Midbrain (tissue), 1 donor: ENCODE data around the gene FGF11.

Experiments
- DNase-seq: peaks from one replicate; lab custom pipeline; 2025; lab: John Stamatoyannopoulos, UW

The FGF11 gene

DNA sequence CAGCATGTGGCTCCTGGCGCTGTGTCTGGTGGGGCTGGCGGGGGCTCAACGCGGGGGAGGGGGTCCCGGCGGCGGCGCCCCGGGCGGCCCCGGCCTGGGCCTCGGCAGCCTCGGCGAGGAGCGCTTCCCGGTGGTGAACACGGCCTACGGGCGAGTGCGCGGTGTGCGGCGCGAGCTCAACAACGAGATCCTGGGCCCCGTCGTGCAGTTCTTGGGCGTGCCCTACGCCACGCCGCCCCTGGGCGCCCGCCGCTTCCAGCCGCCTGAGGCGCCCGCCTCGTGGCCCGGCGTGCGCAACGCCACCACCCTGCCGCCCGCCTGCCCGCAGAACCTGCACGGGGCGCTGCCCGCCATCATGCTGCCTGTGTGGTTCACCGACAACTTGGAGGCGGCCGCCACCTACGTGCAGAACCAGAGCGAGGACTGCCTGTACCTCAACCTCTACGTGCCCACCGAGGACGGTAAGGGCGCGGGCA lies 31.0 kb upstream of the FGF11 start:
- DNase-seq: no peak

DNA sequence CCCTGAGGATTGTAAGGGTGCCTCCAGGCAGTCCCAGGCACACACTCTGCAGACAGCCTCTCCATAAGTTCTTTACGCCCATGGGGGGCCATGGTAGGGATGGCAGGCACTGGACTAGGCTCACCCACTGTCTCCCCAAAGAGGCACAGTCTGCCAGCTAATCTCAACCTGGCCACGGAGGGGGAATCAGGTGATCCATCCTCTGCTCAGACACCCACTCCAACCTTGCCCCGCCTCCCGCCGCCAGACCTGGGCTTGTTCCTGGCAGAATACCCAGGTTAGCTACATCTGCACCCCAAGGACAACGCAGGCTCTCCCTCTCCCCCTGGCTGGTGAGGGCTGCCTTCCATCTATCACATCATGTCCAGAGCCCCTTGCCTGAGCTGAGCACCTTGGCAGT lies 30.4 kb upstream of the FGF11 start:
- no peak for DNase-seq

- DNase-seq: no peak
Observed at GRCh38 chr17:7409716-7410115, 29.6 kb upstream of the FGF11 start.

GRCh38 chr17:7410634-7411426 lies 28.5 kb upstream of the FGF11 start:
- DNase-seq: no peak

DNA sequence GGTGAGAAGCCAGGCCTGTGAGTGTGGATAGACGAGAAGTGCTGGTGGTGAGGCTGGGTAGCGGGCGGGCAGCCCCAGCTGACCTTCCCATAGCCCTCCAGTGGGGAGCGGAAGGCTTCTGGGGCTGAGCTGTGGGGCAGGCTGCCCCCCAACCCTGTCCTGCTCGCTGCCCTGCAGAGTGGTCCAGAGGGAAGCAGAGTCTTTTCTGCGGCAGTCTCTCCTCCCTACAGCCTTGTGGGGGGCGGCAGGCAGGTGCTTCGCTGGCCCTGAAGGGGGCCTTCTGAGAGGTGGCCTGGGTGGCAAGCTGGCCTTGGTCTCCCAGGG lies 27.9 kb upstream of the FGF11 start:
- no peak for DNase-seq

- no peak for DNase-seq
Observed at GRCh38 chr17:7413346-7413985, 25.8 kb upstream of the FGF11 start.

GRCh38 chr17:7414837-7415236 lies 24.5 kb upstream of the FGF11 start:
- no peak for DNase-seq

GRCh38 chr17:7415784-7416183 lies 23.5 kb upstream of the FGF11 start:
- DNase-seq: no peak

DNA sequence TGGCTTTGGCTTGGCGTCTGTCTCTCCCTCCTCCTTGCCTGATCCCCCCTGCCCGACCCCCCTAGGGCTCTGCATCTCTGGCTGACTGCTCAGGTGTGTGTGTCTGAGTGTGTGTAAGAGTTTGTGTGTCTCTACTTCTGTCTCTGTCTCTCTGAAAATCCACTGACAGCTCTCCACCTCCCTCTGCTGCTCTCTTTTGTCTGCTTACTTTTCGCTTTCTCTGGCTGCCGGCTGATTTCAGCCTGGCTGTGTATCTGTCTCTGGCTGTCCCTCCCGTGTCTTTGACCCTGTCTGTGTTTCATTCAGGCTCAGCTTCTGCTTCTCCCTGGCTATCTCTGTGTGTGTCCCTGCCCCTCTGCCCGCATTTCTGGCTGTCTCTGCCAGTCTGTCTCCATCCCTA lies 23.0 kb upstream of the FGF11 start:
- DNase-seq: no peak

GRCh38 chr17:7417056-7417655 lies 22.2 kb upstream of the FGF11 start:
- no peak for DNase-seq

DNA sequence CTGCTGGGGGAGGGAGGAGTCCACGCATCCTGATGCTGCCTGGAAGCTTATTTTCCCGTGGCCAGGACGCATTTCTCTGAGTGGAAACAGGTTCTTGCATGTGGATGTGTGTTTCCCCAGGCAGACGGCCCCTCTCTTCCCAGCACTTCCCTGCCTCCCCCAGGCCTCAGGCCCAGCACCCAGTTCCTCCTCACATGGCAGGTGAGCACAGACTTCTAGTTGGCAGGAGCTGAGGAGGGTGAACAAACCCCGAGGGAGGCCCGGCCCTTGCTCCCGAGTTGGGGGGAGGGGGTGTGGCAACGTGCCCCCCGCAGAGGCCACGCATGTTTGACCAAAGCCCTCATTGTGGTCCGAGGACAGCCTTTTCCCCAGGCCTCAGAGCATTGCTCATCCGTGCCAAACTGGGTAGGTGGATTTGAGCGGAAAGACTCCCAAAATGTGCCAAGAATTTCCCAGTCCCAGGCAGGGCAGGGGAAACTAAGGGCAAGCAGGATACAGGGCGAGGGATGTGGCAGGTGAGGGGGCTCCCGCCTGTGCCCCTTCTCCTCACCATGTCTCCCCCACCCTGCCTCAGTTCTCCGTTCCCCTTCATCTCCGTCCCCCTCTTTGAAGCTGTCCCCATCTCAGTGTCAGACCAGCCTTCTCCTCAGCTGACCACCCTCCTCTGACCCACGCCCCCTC lies 20.7 kb upstream of the FGF11 start:
- no peak for DNase-seq

GRCh38 chr17:7419819-7420610 lies 19.3 kb upstream of the FGF11 start, which contains the start of gene SPEM1:
Gene SPEM1, plus strand, starts transcription at chr17:7420324. Its CDS starts 61 bp downstream, at chr17:7420385.
- DNase-seq: no peak

- no peak for DNase-seq
Observed at GRCh38 chr17:7421186-7421585, 18.1 kb upstream of the FGF11 start.

DNA sequence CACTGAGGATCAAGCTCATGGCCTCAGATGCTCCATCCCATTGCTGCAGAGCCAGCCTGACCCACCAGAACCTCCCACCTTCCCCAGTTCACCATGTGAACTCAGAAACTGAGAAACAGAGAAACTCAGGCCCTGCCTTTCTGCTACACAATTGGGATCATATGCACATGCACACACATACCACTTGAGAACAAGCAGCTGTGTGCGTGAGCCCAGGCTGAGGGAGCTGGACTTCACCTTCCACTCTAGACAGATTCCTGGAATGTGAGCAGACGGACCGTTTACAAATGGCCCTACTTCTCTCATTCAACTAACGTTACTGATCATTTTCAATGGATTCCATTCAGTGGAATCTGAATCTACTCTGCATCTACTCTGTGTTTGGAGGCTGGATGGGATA lies 15.6 kb upstream of the FGF11 start:
- no peak for DNase-seq

GRCh38 chr17:7425316-7425715 lies 14.0 kb upstream of the FGF11 start, which contains the start of gene SPEM2:
Gene SPEM2, plus strand, starts transcription at chr17:7425616. Its CDS starts 73 bp downstream, at chr17:7425689.
- DNase-seq: no peak

DNA sequence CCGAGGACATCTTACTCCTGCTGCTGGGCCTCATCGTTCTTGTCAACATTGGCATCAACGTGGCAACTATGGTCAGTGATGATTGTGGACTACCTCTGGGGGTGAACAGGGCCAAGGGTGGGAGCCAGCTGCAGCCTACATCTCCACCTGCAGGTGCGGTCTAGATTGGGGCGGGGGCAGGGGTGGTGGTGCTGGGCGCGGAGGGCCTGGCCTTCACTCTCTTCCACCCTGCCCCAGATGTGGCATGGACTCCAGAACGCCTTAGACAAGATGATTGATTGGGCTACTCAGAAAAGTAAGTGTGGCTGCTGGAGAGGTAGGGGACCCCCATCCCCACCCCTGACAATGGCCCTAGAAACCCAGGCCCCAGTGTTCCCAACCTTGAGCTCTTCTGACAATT lies 13.6 kb upstream of the FGF11 start:
- DNase-seq: no peak

DNA sequence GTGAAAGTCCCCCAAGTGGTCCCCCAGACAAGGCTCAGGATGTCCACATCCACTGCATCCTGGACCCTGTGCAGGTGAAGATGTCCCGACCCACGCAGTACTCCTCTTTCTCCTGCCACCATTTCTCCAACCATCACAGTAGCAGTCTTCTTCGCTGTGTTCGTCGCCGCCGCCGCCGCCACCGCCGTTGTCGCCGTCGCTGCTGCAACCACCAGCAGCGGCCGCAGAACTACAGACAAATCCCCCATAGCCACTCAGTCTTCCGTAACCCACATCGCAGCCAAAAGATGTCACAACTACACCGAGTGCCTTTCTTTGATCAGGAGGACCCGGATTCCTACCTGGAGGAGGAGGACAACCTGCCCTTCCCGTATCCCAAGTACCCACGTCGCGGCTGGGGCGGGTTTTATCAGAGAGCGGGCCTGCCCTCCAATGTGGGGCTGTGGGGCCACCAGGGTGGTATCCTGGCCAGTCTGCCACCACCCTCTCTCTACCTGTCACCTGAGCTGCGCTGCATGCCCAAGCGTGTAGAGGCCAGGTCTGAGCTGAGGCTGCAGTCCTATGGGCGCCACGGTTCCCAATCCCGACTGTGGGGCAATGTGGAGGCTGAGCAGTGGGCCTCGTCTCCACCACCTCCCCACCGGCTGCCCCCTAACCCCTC lies 13.0 kb upstream of the FGF11 start:
- no peak for DNase-seq

DNA sequence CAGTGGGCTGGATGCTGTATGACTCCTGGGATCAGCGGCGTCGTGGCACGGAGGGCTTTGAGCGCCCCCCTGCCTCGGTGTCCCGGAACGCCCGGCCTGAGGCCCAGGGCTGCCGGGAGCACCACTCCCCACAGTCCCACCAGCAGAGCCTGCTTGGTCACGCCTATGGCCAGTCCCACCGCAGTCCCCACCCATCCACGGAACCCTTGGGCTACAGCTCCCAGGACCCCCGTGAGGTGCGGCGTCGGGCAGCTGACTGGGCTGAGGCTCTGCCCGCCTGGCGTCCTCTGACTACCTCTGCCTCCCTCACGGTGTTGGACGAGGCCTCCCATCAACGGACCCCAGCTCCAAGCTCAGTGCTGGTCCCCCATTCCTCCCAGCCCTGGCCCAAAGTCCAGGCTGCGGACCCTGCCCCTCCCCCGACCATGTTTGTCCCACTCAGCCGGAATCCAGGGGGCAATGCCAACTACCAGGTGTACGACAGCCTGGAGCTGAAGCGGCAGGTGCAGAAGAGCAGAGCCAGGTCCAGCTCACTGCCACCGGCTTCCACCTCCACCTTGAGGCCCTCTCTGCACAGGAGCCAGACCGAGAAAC lies 12.3 kb upstream of the FGF11 start:
- no peak for DNase-seq

DNA sequence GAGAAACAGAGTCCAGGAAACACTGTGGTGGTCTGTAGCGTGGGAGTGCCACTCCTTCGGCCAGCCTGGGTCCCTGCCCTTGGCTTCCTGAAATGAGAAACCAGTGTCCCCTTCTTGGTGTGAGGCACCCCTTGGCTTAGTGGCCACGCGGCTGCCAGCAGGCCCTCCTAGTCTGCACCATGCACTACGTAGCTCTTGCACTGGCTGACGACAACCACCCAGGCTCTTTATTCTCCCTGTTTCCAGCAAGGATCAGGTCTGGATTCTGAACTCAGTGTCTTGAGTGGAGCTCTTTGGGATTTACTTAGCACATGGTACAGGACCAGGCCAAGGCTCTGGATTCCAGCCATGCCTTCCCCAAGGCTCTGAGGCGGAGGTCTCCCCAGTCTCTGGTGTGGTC lies 11.8 kb upstream of the FGF11 start:
- DNase-seq: no peak

DNA sequence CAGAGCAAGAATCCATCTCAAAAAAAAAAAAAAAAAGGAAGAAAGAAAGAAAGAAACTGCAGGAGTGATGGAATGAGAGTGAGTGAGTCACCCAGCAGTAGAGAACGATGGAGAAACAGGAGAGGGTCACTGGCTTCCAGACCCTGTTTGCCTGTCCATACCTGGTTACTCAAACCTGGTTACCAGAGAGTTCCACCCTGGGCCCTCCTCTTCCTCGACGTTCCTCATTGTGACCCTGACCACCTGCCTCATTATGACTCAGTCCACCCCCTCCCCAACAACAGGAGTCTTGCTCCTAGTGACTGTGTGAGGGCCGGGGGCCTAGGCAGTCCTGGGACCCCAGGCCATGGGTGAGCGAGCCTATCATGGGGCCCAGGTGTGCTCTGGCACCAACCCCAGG lies 10.8 kb upstream of the FGF11 start, which contains the start of gene SPEM3:
Gene SPEM3 (plus strand): TSS at position 301 of the 400 bp plus-strand sequence. CDS start 46 bp downstream, at position 347.
- DNase-seq: no peak

DNA sequence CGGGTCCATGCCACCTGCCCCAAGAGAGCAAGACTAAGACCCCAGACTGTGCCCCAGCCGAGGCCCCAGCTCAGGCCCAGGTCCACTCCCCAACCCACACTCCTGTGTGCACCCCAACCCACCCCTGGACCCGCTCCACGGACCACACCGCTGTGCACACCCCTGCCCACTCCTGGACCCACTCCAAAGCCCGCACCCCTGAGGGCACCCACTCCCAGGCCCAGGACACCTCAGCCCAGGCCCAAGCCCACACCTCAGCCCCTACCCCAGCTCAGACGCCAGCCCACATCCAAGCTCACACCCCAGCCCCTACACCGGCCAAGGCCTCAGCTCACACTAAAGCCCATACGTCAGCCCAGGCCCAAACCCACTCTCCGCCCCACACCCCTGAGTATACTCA lies 9.6 kb upstream of the FGF11 start:
- no peak for DNase-seq
